K562 (cell line): ENCODE results near the gene KCNG4. TPM values are rescaled to one million over a fixed set of nuclear protein-coding genes. Genes with fewer than 3 reads are reported as not detected.

ENCODE experiments used
- ATAC-seq: fragments of 200-7000 bp; cut with Tn5 transposase; 3 replicates; pipeline ENCODE4 v1.9.1; 2020; ENCODE audit warnings: moderate library complexity
- BruUV-seq: library from RNA; stranded (reverse); fragments of 400-500 nt; replicated peaks from 2 replicates; lab custom pipeline; 2021; lab: Mats Ljungman, UMichigan
- CTCF ChIA-PET: fragments of 300-600 bp; formaldehyde crosslinking; extraction: SDS; loops from one replicate; lab custom pipeline; 2021; ENCODE audit warnings: low intra/inter-chr PET ratio; lab: Yijun Ruan, JAX
- POLR2A ChIA-PET: fragments of 300-600, 350-650 bp; sonication (Branson Sonifier 250); formaldehyde crosslinking; extraction: SDS; loops from one replicate; lab custom pipeline; 2021; ENCODE audit warnings: antibody characterized with exemption, inconsistent platforms; lab: Yijun Ruan, JAX
- DNase-seq, 4 experiments: peaks; one replicate each; pipeline versions ENCODE4 v3.0.0 to v3.0.0-alpha.2; 2011 to 2018; ENCODE audit warnings: low spot score in 3 of 4, mixed read lengths in 3 of 4; ENCODE audit errors: extremely low read depth in 1 of 4
- FAIRE-seq: peaks from 2 replicates; lab custom pipeline; 2011; peaks lifted over from hg19 to GRCh38; lab: Jason Lieb, UNC
- H2AFZ ChIP-seq: 2 replicates; pipeline ENCODE4 v1.6.0; 2011; ENCODE audit warnings: low read depth, low read length, control low read depth, inconsistent platforms
- H3K27ac ChIP-seq: fragments of 200-600 bp; 3 replicates; pipeline ENCODE4 v1.8.0; 2011; ENCODE audit warnings: low read depth, mild to moderate bottlenecking, control low read depth, inconsistent platforms, low read length, moderate library complexity, mixed read lengths; ENCODE audit errors: extremely low read depth
- H3K27me3 ChIP-seq, 2 experiments: fragments of 300-600 bp in 1 of 2; 2 replicates in 1 of 2; 3 replicates in 1 of 2; pipeline versions ENCODE4 v1.6.0 to v1.8.0; 2011; ENCODE audit warnings: inconsistent platforms in 2 of 2, low read length in 2 of 2, mild to moderate bottlenecking in 1 of 2, mixed read lengths in 1 of 2, moderate library complexity in 1 of 2; ENCODE audit not compliant: control insufficient read depth in 2 of 2, insufficient read depth in 2 of 2
- H3K36me3 ChIP-seq: fragments of 300-600 bp; 3 replicates; pipeline ENCODE4 v1.8.0; 2011; ENCODE audit warnings: mild to moderate bottlenecking, low read length, inconsistent platforms; ENCODE audit not compliant: control insufficient read depth, insufficient read depth
- H3K4me1 ChIP-seq, 2 experiments: fragments of 200-600 bp in 1 of 2; replicated peaks in 1 of 2; 2 replicates in 1 of 2; 3 replicates in 1 of 2; pipeline versions ENCODE4 v1.5.1 to v1.8.0; 2011; ENCODE audit warnings: inconsistent platforms in 2 of 2, low read length in 2 of 2, mild to moderate bottlenecking in 1 of 2, mixed read lengths in 1 of 2, moderate library complexity in 1 of 2; ENCODE audit not compliant: control insufficient read depth in 2 of 2, insufficient read depth in 2 of 2
- H3K4me2 ChIP-seq: 2 replicates; pipeline ENCODE4 v1.6.1; 2011; ENCODE audit warnings: low read length, control low read depth, inconsistent platforms, mixed read lengths; ENCODE audit not compliant: insufficient read depth
- H3K4me3 ChIP-seq: fragments of 200-600 bp; sonication (generic), shearing (Covaris generic); 2 replicates; pipeline ENCODE4 v1.5.1; 2016; ENCODE audit warnings: control low read depth, inconsistent platforms
- H3K79me2 ChIP-seq: fragments of 200-600 bp; 3 replicates; pipeline ENCODE4 v1.8.0; 2011; ENCODE audit warnings: low read length, inconsistent platforms; ENCODE audit not compliant: control insufficient read depth, insufficient read depth
- H3K9ac ChIP-seq, 2 experiments: 2 replicates each; pipeline versions ENCODE4 v1.6.0 to v1.6.1; 2011; ENCODE audit warnings: low read depth in 2 of 2, low read length in 2 of 2, control low read depth in 1 of 2, inconsistent platforms in 1 of 2, mild to moderate bottlenecking in 1 of 2, mixed read lengths in 1 of 2; ENCODE audit not compliant: insufficient read depth in 1 of 2
- H3K9me1 ChIP-seq: one replicate; pipeline ENCODE4 v1.6.0; 2011; ENCODE audit warnings: inconsistent platforms, mild to moderate bottlenecking, low read length, moderate library complexity; ENCODE audit not compliant: control insufficient read depth, insufficient read depth
- H3K9me3 ChIP-seq: replicated peaks from 2 replicates; pipeline ENCODE4 v1.5.1; 2011; ENCODE audit warnings: low read depth, low read length, inconsistent platforms; ENCODE audit not compliant: control insufficient read depth, insufficient read depth
- H4K20me1 ChIP-seq: replicated peaks from 2 replicates; pipeline ENCODE4 v1.6.1; 2011; ENCODE audit warnings: low read length, inconsistent platforms, mixed read lengths; ENCODE audit not compliant: control insufficient read depth, insufficient read depth
- CAMTA2 ChIP-seq: fragments of 250-450 bp; sonication (Bioruptor Pico); conservative IDR thresholded peaks from 2 replicates; pipeline ENCODE4 v1.5.1; 2022
- CREM ChIP-seq: IDR thresholded peaks from 2 replicates; pipeline ENCODE4 v1.6.1; 2014; ENCODE audit warnings: antibody characterized with exemption, low read depth
- MECOM ChIP-seq: fragments of 250-450 bp; sonication (Bioruptor Pico); IDR thresholded peaks from 2 replicates; pipeline ENCODE4 v1.8.0; 2022; ENCODE audit warnings: inconsistent platforms
- SMARCA4 ChIP-seq: fragments of 450-650 bp; IDR thresholded peaks from 2 replicates; pipeline ENCODE4 v1.6.1; 2016
- SMC3 ChIP-seq: conservative IDR thresholded peaks from 2 replicates; pipeline ENCODE4 v1.6.1; 2011; ENCODE audit warnings: low read depth, low read length, improper control_type of control experiment; ENCODE audit not compliant: insufficient read depth
- THRAP3 ChIP-seq: fragments of 450-650 bp; IDR thresholded peaks from 2 replicates; pipeline ENCODE4 v1.6.1; 2016; ENCODE audit warnings: mild to moderate bottlenecking, inconsistent platforms, borderline replicate concordance
- ZBED1 ChIP-seq: IDR thresholded peaks from 2 replicates; pipeline ENCODE4 v1.6.1; 2014
- ZNF766 ChIP-seq: fragments of 200-800 bp; sonication (Bioruptor generic); conservative IDR thresholded peaks from 2 replicates; pipeline ENCODE4 v1.6.1; 2016; ENCODE audit warnings: missing genetic modification characterization, missing compliant biosample characterization
- WGBS: fragments of 100-300 bp; shearing (Covaris generic); methylation state at CpG from one replicate; pipeline ENCODE4 v1.1.6; 2016; ENCODE audit warnings: low coverage, mixed read lengths; ENCODE audit not compliant: insufficient coverage; ENCODE audit errors: missing lambda C conversion rate; 5-methylcytosine and 5-hydroxymethylcytosine counted together
- in situ Hi-C: fragments of 300-500 bp; cut with MboI; formaldehyde crosslinking; loops from 4 replicates; pipeline ENCODE4 v1.15.0; 2018; ENCODE audit warnings: inconsistent platforms, mixed read lengths
- intact Hi-C: fragments of 100-400 bp; cut with micrococcal nuclease; formaldehyde crosslinking; loops from 2 replicates; pipeline ENCODE4 v1.14.2; 2022
- polyA plus RNA-seq, 8 experiments: library from polyadenylated mRNA; depleted of rRNA in 4 of 8; stranded (reverse) in 5 of 8; unstranded in 3 of 8; fragments of >200 nt; fragmentation: Nextera tagmentation in 2 of 8; fragmentation: Illumina TruSeq in 1 of 8; extraction: Ambion mirVana in 2 of 8; extraction: Trizol in 1 of 8; gene quantifications; 2 replicates each; pipeline versions ENCODE4 v1.2.1 to v1.2.3, GENCODE V29; 2011 to 2014; ENCODE audit warnings: inconsistent platforms in 1 of 8, missing spikeins in 1 of 8
- total RNA-seq, 7 experiments: library from RNA; depleted of rRNA in 6 of 7; stranded (reverse); fragments of >200 nt in 6 of 7; fragmentation: Illumina TruSeq in 2 of 7; extraction: Trizol in 2 of 7; gene quantifications; 2 replicates each; pipeline versions ENCODE4 v1.2.1 to v1.2.3, GENCODE V29; 2011 to 2021; ENCODE audit warnings: low replicate concordance in 1 of 7

The KCNG4 gene
- total and polyA plus RNA-seq, 9 of the 15 experiments (the other 6 are each of a cell fraction or from before 2014, with no cell fraction given), result not detected

- TF ChIP-seq SMC3, result no peak
- TF ChIP-seq CREM, result no peak
- TF ChIP-seq SMARCA4, result no peak
These were observed 643 bp upstream of the KCNG4 start (continued) for GRCh38 chr16:84240455-84240854.

GRCh38 chr16:84239141-84239769 lies 557 bp downstream of the KCNG4 start:
- peaks cover 13% of the 10 kb centered on the region; the same call in 1 of the 2 replicates for H4K20me1 ChIP-seq
- 1% methylated on average over 10 of the region's 10 CpGs for WGBS
- ChIA-PET CTCF (no interaction called here), POLR2A (interaction anchor here (0.7 to 1.2 kb wide), 2 partner anchors 13 to 18 kb away, joined by 3 to 4 read pairs; no protein-coding TSS in a partner anchor)
- H3K4me1 ChIP-seq, result peaks cover 0 to 7% of the 10 kb centered on the region in 2 experiments; a peak in 1 of 5 replicates
- H3K9me1 ChIP-seq, result no peaks in the 10 kb centered on the region
- H2AFZ ChIP-seq, result no peak overlapping the region
- in situ Hi-C loops, result no loop called here
- H3K4me2 ChIP-seq, result no peak overlapping the region
- TF ChIP-seq THRAP3, result no peak
- no peak for TF ChIP-seq ZNF766 (CRISPR knock-in tag)
- no peak for TF ChIP-seq CAMTA2 (CRISPR knock-in tag)
- no peak for TF ChIP-seq MECOM (CRISPR knock-in tag)
- TF ChIP-seq ZBED1, result no peak
- H3K4me3 ChIP-seq, result no peak overlapping the region
- FAIRE-seq (no peak), DNase-seq (no peak), ATAC-seq (no peak)
- no TSS peak for BruUV-seq
- no peak overlapping the region for H3K9ac ChIP-seq
- intact Hi-C loops, result no loop called here
- H3K27ac ChIP-seq, result no peak overlapping the region
- peaks cover 57 to 61% of the 10 kb centered on the region in 2 experiments for H3K27me3 ChIP-seq
- no peaks in the 10 kb centered on the region for H3K79me2 ChIP-seq
- H3K36me3 ChIP-seq, result no peaks in the 10 kb centered on the region
- H3K9me3 ChIP-seq, result no peaks in the 10 kb centered on the region
